Neural progenitor cell (in vitro differentiated cells): ENCODE data around the gene FAM168B.

Source experiments
- CTCF ChIP-seq: fragments of 200-600 bp; sonication (generic); IDR thresholded peaks from 2 replicates; pipeline ENCODE4 v1.5.1; 2017; ENCODE audit warnings: antibody characterized with exemption, mild to moderate bottlenecking
- EZH2phosphoT487 ChIP-seq: fragments of 200-600 bp; sonication (generic); IDR thresholded peaks from 2 replicates; pipeline ENCODE4 v1.6.1; 2017; ENCODE audit warnings: antibody characterized with exemption

- no peak for TF ChIP-seq CTCF
- no peak for TF ChIP-seq EZH2phosphoT487
Measured at GRCh38 chr2:131052741-131053263, 40.5 kb downstream of the FAM168B start.
